GM18907 (cell line): ENCODE results near the gene EMC10.
"Not testable (repeated sequence)": the region's sequence is repeated elsewhere in the genome, so short reads cannot be mapped to it uniquely, and the experiment has no call there.

Source experiments
- ATAC-seq: cut with Tn5 transposase; IDR thresholded peaks from one replicate; pipeline ENCODE4 v1.9.1; 2021; ENCODE audit warnings: mild to moderate bottlenecking, moderate library complexity; ENCODE audit not compliant: unreplicated experiment

The EMC10 gene

GRCh38 chr19:50476224-50476906 is at the start of gene EMC10, which contains the start of gene GARIN5A:
Gene EMC10, plus strand, starts transcription at chr19:50476507. Its CDS starts 38 bp downstream, at chr19:50476545.
Gene GARIN5A, minus strand, starts transcription at chr19:50476848. Its CDS starts 460 bp downstream, at chr19:50476388.
- peak; percentile 75 for ATAC-seq

- no peak for ATAC-seq
Observed at GRCh38 chr19:50427318-50427925, 48.9 kb upstream of the EMC10 start.

GRCh38 chr19:50427997-50428425 is 48.3 kb upstream of the EMC10 start:
- ATAC-seq: no peak

- no peak for ATAC-seq
Observed at GRCh38 chr19:50428772-50429463, 47.4 kb upstream of the EMC10 start.

- ATAC-seq: no peak
Observed at GRCh38 chr19:50430888-50431342, 45.4 kb upstream of the EMC10 start.

- peak; percentile 74 for ATAC-seq
Observed at GRCh38 chr19:50431343-50432220, 44.7 kb upstream of the EMC10 start.

- ATAC-seq: no peak
Observed at GRCh38 chr19:50432221-50433028, 43.9 kb upstream of the EMC10 start, which contains the start of gene MYBPC2. Gene MYBPC2, plus strand, starts transcription at chr19:50432892. Its CDS starts 62 bp downstream, at chr19:50432954.

- ATAC-seq: no peak
Observed at GRCh38 chr19:50433201-50434180, 42.8 kb upstream of the EMC10 start.

- ATAC-seq: no peak
Observed at GRCh38 chr19:50434525-50434924, 41.8 kb upstream of the EMC10 start.

GRCh38 chr19:50435221-50435620 is 41.1 kb upstream of the EMC10 start:
- no peak for ATAC-seq

- no peak for ATAC-seq
Observed at GRCh38 chr19:50435627-50436026, 40.7 kb upstream of the EMC10 start.

- ATAC-seq: no peak
Observed at GRCh38 chr19:50437862-50438449, 38.4 kb upstream of the EMC10 start.

GRCh38 chr19:50439130-50439529 is 37.2 kb upstream of the EMC10 start:
- ATAC-seq: not testable (repeated sequence)

GRCh38 chr19:50444059-50444458 is 32.2 kb upstream of the EMC10 start:
- ATAC-seq: no peak

GRCh38 chr19:50447053-50447452 is 29.3 kb upstream of the EMC10 start:
- ATAC-seq: no peak

GRCh38 chr19:50447750-50448149 is 28.6 kb upstream of the EMC10 start:
- ATAC-seq: no peak

GRCh38 chr19:50449236-50449899 is 26.9 kb upstream of the EMC10 start:
- ATAC-seq: no peak
